ENCODE measurements around the gene GPR65. TPM values are rescaled to one million over a fixed set of nuclear protein-coding genes. Genes with fewer than 3 reads are reported as not detected.

GPR65 gene
- total RNA-seq, 2 donors from 2014 or later, result 1.9 to 2.8 TPM

DNA sequence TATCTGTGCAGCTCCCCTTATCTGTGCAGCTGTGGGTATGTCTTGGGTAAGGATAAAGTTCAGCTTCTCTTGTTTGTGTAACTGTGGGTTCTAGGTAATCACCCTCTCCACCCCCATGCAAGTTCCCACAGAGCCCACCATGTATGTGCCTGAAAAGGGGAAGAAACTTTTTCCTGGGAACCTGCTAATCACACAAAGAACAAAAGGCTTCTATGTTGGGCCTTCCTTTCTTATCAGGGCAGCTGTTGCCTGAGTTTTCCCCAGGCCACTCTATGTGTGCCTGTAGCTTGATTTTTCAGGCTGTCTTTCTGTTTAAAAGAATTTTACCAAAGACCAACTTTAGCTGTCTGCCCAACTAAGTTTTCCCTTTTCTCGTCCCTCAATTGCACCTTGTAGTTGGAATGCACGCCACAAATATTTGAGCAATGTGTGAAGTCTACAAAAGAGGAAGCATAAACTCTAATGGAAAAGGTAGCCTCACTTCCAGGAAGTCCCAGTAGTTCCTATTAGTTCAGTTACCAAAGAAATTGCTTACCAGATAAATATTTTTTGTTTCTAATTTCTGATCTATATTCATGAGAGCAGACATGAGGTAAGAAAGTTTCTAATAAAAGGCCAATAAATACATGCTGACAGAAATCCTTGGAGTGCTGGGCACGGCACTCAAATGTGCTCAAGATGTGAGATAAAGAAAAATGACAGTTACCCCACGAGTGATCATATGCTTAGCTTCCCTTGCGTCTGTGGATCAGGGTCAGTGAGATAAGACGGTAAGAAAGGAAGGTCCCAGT, 9.2 kb upstream of the GPR65 start:
- DNase-seq (ENCODE audit: low spot score), result no peak
- TF ChIP-seq, protein P1, sequence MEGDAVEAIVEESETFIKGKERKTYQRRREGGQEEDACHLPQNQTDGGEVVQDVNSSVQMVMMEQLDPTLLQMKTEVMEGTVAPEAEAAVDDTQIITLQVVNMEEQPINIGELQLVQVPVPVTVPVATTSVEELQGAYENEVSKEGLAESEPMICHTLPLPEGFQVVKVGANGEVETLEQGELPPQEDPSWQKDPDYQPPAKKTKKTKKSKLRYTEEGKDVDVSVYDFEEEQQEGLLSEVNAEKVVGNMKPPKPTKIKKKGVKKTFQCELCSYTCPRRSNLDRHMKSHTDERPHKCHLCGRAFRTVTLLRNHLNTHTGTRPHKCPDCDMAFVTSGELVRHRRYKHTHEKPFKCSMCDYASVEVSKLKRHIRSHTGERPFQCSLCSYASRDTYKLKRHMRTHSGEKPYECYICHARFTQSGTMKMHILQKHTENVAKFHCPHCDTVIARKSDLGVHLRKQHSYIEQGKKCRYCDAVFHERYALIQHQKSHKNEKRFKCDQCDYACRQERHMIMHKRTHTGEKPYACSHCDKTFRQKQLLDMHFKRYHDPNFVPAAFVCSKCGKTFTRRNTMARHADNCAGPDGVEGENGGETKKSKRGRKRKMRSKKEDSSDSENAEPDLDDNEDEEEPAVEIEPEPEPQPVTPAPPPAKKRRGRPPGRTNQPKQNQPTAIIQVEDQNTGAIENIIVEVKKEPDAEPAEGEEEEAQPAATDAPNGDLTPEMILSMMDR (IDR thresholded peaks at IDR 0.05), result no peak
- no peak overlapping the region for H3K27ac ChIP-seq
- no peak overlapping the region for H3K4me3 ChIP-seq
- H3K4me1 ChIP-seq (ENCODE audit: control insufficient read depth in 1 of 2, low read depth in 2 of 2), result peaks cover 0 to 18% of the 10 kb centered on the region in 2 donors
- no peaks in the 10 kb centered on the region for H3K27me3 ChIP-seq (replicated peaks; ENCODE audit: insufficient read depth)
- H3K36me3 ChIP-seq, result no peaks in the 10 kb centered on the region
- no peak for ATAC-seq (ENCODE audit: insufficient number of reproducible peaks, low FRiP score, low read depth)
- H3K9me3 ChIP-seq, result no peaks in the 10 kb centered on the region

DNA sequence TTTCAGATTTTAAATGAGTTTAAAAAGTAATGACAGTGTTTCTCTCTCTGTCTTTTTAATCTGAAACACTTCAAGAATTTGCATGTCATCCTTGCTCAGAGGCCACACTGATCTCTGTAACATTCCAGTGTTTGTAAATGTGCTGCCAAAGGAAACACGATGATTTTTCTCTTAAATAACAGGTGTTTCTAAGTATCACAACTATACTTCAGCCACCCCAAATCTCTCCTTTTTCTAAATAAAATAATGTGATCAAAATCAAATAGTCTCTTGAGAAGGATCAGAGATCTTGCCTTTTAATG, 8.7 kb upstream of the GPR65 start:
- DNase-seq (ENCODE audit: low spot score) (no peak), ATAC-seq (ENCODE audit: insufficient number of reproducible peaks, low FRiP score, low read depth) (no peak)
- Histone ChIP-seq H3K9me3 (no peaks in the 10 kb centered on the region), H3K4me3 (no peak overlapping the region), H3K27me3 (replicated peaks; ENCODE audit: insufficient read depth) (no peaks in the 10 kb centered on the region), H3K4me1 (ENCODE audit: control insufficient read depth in 1 of 2, low read depth in 2 of 2) (peaks cover 0 to 18% of the 10 kb centered on the region in 2 donors), H3K36me3 (no peaks in the 10 kb centered on the region), H3K27ac (no peak overlapping the region)
- TF ChIP-seq, protein P1 (IDR thresholded peaks at IDR 0.05), result no peak

DNA sequence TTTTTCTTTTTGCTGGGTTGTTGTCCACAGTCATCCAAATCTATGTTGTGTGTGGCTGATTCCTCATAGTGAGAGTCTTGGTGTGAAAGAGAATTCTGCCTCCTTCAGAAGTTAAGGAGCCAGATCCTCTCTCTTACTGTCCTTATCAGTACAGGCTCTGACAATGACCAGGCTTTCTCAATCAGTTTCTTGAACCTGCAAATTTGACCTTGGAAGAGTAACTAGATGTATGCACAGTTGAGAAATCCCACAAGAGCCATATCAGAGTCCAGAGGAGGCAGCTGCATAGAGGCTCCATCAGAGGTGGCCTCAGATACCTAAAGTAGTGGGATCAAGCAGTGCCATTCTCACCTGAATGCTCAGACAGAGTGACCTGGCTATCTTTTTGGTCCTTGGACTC, 6.5 kb upstream of the GPR65 start:
- no peaks in the 10 kb centered on the region for H3K9me3 ChIP-seq
- TF ChIP-seq, protein P1 (IDR thresholded peaks at IDR 0.05), result no peak
- H3K27ac ChIP-seq, result no peak overlapping the region
- ATAC-seq (ENCODE audit: insufficient number of reproducible peaks, low FRiP score, low read depth) (no peak), DNase-seq (ENCODE audit: low spot score) (no peak)
- H3K4me3 ChIP-seq, result no peak overlapping the region
- no peaks in the 10 kb centered on the region for H3K27me3 ChIP-seq (replicated peaks; ENCODE audit: insufficient read depth)
- no peaks in the 10 kb centered on the region for H3K36me3 ChIP-seq
- peaks cover 0 to 7% of the 10 kb centered on the region in 2 donors for H3K4me1 ChIP-seq (ENCODE audit: control insufficient read depth in 1 of 2, low read depth in 2 of 2)

DNA sequence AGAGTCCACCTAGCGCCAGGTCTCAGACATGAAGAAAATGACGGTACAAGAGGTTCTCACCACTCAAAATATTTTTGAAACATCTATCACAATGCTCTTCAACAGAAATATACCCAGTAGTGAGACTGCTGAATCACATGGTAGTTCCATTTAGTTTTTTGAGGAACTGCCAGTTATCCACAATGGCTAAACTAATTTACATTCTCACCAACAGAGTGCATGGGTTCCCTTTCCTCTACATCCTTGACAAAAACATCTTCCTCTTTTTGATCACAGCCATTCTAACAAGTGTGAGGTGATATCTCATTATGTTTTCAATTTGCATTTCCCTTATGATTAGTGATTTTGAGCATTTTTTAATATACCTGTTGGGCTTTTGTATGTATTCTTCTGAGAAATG, 5.7 kb upstream of the GPR65 start:
- no peaks in the 10 kb centered on the region for H3K36me3 ChIP-seq
- ATAC-seq (ENCODE audit: insufficient number of reproducible peaks, low FRiP score, low read depth) (no peak), DNase-seq (ENCODE audit: low spot score) (no peak)
- TF ChIP-seq, protein P1 (IDR thresholded peaks at IDR 0.05), result no peak
- no peaks in the 10 kb centered on the region for H3K4me1 ChIP-seq (ENCODE audit: control insufficient read depth in 1 of 2, low read depth in 2 of 2)
- H3K9me3 ChIP-seq, result no peaks in the 10 kb centered on the region
- H3K27me3 ChIP-seq (replicated peaks; ENCODE audit: insufficient read depth), result no peaks in the 10 kb centered on the region
- no peak overlapping the region for H3K27ac ChIP-seq
- H3K4me3 ChIP-seq, result no peak overlapping the region

DNA sequence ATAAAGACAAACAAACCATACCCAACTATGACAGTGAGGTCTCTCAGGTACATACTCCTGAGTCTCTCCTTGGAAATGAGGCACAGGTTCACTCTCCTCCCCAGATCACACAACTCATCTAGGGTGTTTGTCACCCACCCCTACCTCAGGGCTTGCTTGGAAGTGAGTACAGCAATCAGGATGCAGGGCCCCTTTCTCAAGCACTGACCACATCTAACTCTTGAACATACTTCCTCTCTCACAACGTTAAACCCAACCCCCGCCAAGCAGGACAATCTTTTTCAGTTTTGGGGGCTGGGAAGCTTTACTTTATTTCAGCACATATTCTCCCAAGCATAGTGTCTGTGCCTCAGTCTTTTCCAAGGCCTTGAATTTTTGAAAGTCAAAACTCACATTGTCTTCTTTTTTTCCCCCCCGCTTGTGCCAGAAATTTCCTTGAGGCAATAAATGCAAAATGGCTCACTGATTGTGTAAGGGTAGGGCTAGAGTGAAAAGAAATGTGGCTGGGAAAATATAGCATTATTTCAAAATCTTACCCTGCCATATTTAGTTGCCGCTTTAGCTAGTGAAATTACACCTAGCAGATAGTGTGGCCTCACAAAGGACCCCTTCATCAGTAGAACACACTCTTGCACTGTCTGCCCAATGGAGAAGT, 2.4 kb upstream of the GPR65 start:
- no peaks in the 10 kb centered on the region for H3K27me3 ChIP-seq (replicated peaks; ENCODE audit: insufficient read depth)
- TF ChIP-seq, protein P1 (IDR thresholded peaks at IDR 0.05), result no peak
- DNase-seq (ENCODE audit: low spot score) (no peak), ATAC-seq (ENCODE audit: insufficient number of reproducible peaks, low FRiP score, low read depth) (no peak)
- H3K27ac ChIP-seq, result no peak overlapping the region
- H3K9me3 ChIP-seq, result no peaks in the 10 kb centered on the region
- no peaks in the 10 kb centered on the region for H3K4me1 ChIP-seq (ENCODE audit: control insufficient read depth in 1 of 2, low read depth in 2 of 2)
- no peaks in the 10 kb centered on the region for H3K36me3 ChIP-seq
- no peak overlapping the region for H3K4me3 ChIP-seq

All from thoracic aorta (tissue), 2 donors.